HCT116 (cell line): Measurements from ENCODE around the gene TSPAN15.

Experiments used
- CEBPB ChIP-seq: IDR thresholded peaks from 2 replicates; pipeline ENCODE4 v1.6.1; 2012; ENCODE audit warnings: low read depth
- CTCF ChIP-seq, 3 experiments: fragments of 200-600 bp in 1 of 3; sonication (generic) in 1 of 3; IDR thresholded peaks in 2 of 3; conservative IDR thresholded peaks in 1 of 3; 2 replicates each; pipeline ENCODE4 v1.5.1; 2012 to 2017; ENCODE audit warnings: low read depth in 2 of 3, low read length in 2 of 3, antibody characterized with exemption in 1 of 3, borderline replicate concordance in 1 of 3, control low read depth in 1 of 3, mild to moderate bottlenecking in 1 of 3, mixed read lengths in 1 of 3, mixed run types in 1 of 3, moderate library complexity in 1 of 3; ENCODE audit not compliant: insufficient read depth in 1 of 3
- FOSL1 ChIP-seq: IDR thresholded peaks from 2 replicates; pipeline ENCODE4 v1.6.1; 2012; ENCODE audit warnings: low read depth
- POLR2A ChIP-seq: IDR thresholded peaks from 2 replicates; pipeline ENCODE4 v1.7.0; 2011; ENCODE audit warnings: borderline replicate concordance; ENCODE audit not compliant: insufficient read depth, insufficient read length; ENCODE audit errors: extremely low read depth
- RAD21 ChIP-seq: IDR thresholded peaks from 2 replicates; pipeline ENCODE4 v1.6.1; 2012; ENCODE audit warnings: low read depth, mild to moderate bottlenecking
- TCF7L2 ChIP-seq: IDR thresholded peaks from 2 replicates; pipeline ENCODE4 v1.7.0; 2011; ENCODE audit warnings: borderline replicate concordance, inconsistent platforms; ENCODE audit not compliant: insufficient read depth, insufficient read length; ENCODE audit errors: extremely low read depth

- TF ChIP-seq TCF7L2 = no peak
- TF ChIP-seq POLR2A = no peak
- TF ChIP-seq CTCF (IDR thresholded peaks at IDR 0.05 in 2 of 3, conservative IDR thresholded peaks at IDR 0.05 in 1 of 3; ENCODE audit: borderline replicate concordance in 1 of 3, insufficient read depth in 1 of 3, low read depth in 2 of 3, low read length in 2 of 3) = no peak
- no peak for TF ChIP-seq FOSL1
- no peak for TF ChIP-seq CEBPB
- no peak for TF ChIP-seq RAD21
Observed at GRCh38 chr10:69406816-69407580, 44.3 kb upstream of the TSPAN15 start.
